DOHH2 (cell line): ENCODE measurements around the gene TPM1.

Experiments used
- H3F3A ChIP-seq: fragments of 200-600 bp; sonication (generic), shearing (Covaris generic); 2 replicates; pipeline ENCODE4 v1.6.0; 2016; ENCODE audit warnings: antibody characterized with exemption, mild to moderate bottlenecking; ENCODE audit not compliant: control insufficient read depth, insufficient read depth
- H3K27ac ChIP-seq: fragments of 200-600 bp; sonication (generic); 2 replicates; pipeline ENCODE4 v1.5.1; 2014; ENCODE audit warnings: low read depth, mild to moderate bottlenecking, low read length, moderate library complexity
- H3K27me3 ChIP-seq: fragments of 200-600 bp; sonication (generic); 2 replicates; pipeline ENCODE4 v1.6.1; 2014; ENCODE audit warnings: mild to moderate bottlenecking, low read length, mixed read lengths; ENCODE audit not compliant: control insufficient read depth
- H3K36me3 ChIP-seq: fragments of 200-600 bp; sonication (generic); 2 replicates; pipeline ENCODE4 v1.6.1; 2014; ENCODE audit warnings: mild to moderate bottlenecking, low read length, moderate library complexity, mixed read lengths; ENCODE audit not compliant: control insufficient read depth
- H3K4me1 ChIP-seq: fragments of 200-600 bp; sonication (generic); 2 replicates; pipeline ENCODE4 v1.6.1; 2014; ENCODE audit warnings: mild to moderate bottlenecking, low read length, mixed read lengths; ENCODE audit not compliant: control insufficient read depth
- H3K4me2 ChIP-seq: fragments of 200-600 bp; sonication (generic); 2 replicates; pipeline ENCODE4 v1.6.0; 2014; ENCODE audit warnings: mild to moderate bottlenecking, low read length, moderate library complexity
- H3K4me3 ChIP-seq: fragments of 200-600 bp; sonication (generic); 2 replicates; pipeline ENCODE4 v1.5.1; 2014; ENCODE audit warnings: mild to moderate bottlenecking, low read length, mixed read lengths
- H3K79me2 ChIP-seq: fragments of 200-600 bp; sonication (generic); 2 replicates; pipeline ENCODE4 v1.6.1; 2014; ENCODE audit warnings: mild to moderate bottlenecking, low read length, mixed read lengths; ENCODE audit not compliant: control insufficient read depth
- H3K9me2 ChIP-seq: fragments of 200-600 bp; sonication (generic); replicated peaks from 2 replicates; pipeline ENCODE4 v1.6.1; 2014; ENCODE audit warnings: mild to moderate bottlenecking, low read length, mixed read lengths; ENCODE audit not compliant: control insufficient read depth
- H3K9me3 ChIP-seq: fragments of 200-600 bp; sonication (generic); 2 replicates; pipeline ENCODE4 v1.6.1; 2014; ENCODE audit warnings: antibody characterized with exemption, low read length, mixed read lengths; ENCODE audit not compliant: control insufficient read depth, insufficient read depth
- H4K20me1 ChIP-seq: fragments of 200-600 bp; sonication (generic); 2 replicates; pipeline ENCODE4 v1.6.0; 2014; ENCODE audit warnings: low read depth, mild to moderate bottlenecking, antibody characterized with exemption, low read length, moderate library complexity; ENCODE audit not compliant: control insufficient read depth, insufficient read depth
- CTCF ChIP-seq: fragments of 200-600 bp; sonication (generic); IDR thresholded peaks from one replicate; pipeline ENCODE4 v1.5.1; 2014; ENCODE audit warnings: antibody characterized with exemption, mild to moderate bottlenecking, low read depth, low read length; ENCODE audit not compliant: poor library complexity, severe bottlenecking
- EZH2phosphoT487 ChIP-seq: fragments of 200-600 bp; sonication (generic); IDR thresholded peaks from 2 replicates; pipeline ENCODE4 v1.6.1; 2017; ENCODE audit warnings: borderline replicate concordance, mild to moderate bottlenecking, antibody characterized with exemption, low read length, moderate library complexity, mixed read lengths

TPM1 gene

GRCh38 chr15:63066272-63066671 is 23.7 kb downstream of the TPM1 start:
- Histone ChIP-seq H3K36me3 (no peaks in the 10 kb centered on the region), H3K4me3 (no peak overlapping the region), H4K20me1 (no peaks in the 10 kb centered on the region), H3K27ac (no peak overlapping the region), H3K9me3 (no peaks in the 10 kb centered on the region), H3F3A (no peaks in the 10 kb centered on the region), H3K4me1 (no peaks in the 10 kb centered on the region), H3K27me3 (peaks cover 8% of the 10 kb centered on the region), H3K79me2 (no peaks in the 10 kb centered on the region), H3K4me2 (no peak overlapping the region), H3K9me2 (no peaks in the 10 kb centered on the region)
- no peak for TF ChIP-seq EZH2phosphoT487
- TF ChIP-seq CTCF: no peak

- no peak overlapping the region for H3K4me2 ChIP-seq
- H3K27me3 ChIP-seq: peaks cover 10% of the 10 kb centered on the region
- H3K36me3 ChIP-seq: no peaks in the 10 kb centered on the region
- H3K9me3 ChIP-seq: no peaks in the 10 kb centered on the region
- no peaks in the 10 kb centered on the region for H3K9me2 ChIP-seq
- no peaks in the 10 kb centered on the region for H3K79me2 ChIP-seq
- no peak overlapping the region for H3K27ac ChIP-seq
- H3K4me3 ChIP-seq: no peak overlapping the region
- no peaks in the 10 kb centered on the region for H3F3A ChIP-seq
- no peaks in the 10 kb centered on the region for H3K4me1 ChIP-seq
- H4K20me1 ChIP-seq: no peaks in the 10 kb centered on the region
- no peak for TF ChIP-seq CTCF
- TF ChIP-seq EZH2phosphoT487: no peak
Observed at GRCh38 chr15:63067306-63067705, 24.8 kb downstream of the TPM1 start.

- H3K27me3 ChIP-seq: peaks cover 10% of the 10 kb centered on the region
- H3K4me1 ChIP-seq: no peaks in the 10 kb centered on the region
- H3K9me2 ChIP-seq: no peaks in the 10 kb centered on the region
- TF ChIP-seq EZH2phosphoT487 (no peak), CTCF (no peak)
- H3K36me3 ChIP-seq: no peaks in the 10 kb centered on the region
- H3K4me3 ChIP-seq: no peak overlapping the region
- no peaks in the 10 kb centered on the region for H3K79me2 ChIP-seq
- H3K27ac ChIP-seq: no peak overlapping the region
- H4K20me1 ChIP-seq: no peaks in the 10 kb centered on the region
- H3K9me3 ChIP-seq: no peaks in the 10 kb centered on the region
- no peaks in the 10 kb centered on the region for H3F3A ChIP-seq
- no peak overlapping the region for H3K4me2 ChIP-seq
Observed at GRCh38 chr15:63067976-63068743, 25.6 kb downstream of the TPM1 start.
